ENCODE results near the gene CLDN1.
"Not testable (repeated sequence)": the region's sequence is repeated elsewhere in the genome, so short reads cannot be mapped to it uniquely, and the experiment has no call there.

Gene CLDN1

GRCh38 chr3:190291994-190292584 is 30.2 kb downstream of the CLDN1 start:
- DNase-seq (ENCODE audit: low read depth): no peak

- DNase-seq (ENCODE audit: low read depth): no peak
Measured at GRCh38 chr3:190289989-190290388, 32.3 kb downstream of the CLDN1 start.

GRCh38 chr3:190288836-190289235 is 33.4 kb downstream of the CLDN1 start:
- no peak for DNase-seq (ENCODE audit: low read depth)

DNA sequence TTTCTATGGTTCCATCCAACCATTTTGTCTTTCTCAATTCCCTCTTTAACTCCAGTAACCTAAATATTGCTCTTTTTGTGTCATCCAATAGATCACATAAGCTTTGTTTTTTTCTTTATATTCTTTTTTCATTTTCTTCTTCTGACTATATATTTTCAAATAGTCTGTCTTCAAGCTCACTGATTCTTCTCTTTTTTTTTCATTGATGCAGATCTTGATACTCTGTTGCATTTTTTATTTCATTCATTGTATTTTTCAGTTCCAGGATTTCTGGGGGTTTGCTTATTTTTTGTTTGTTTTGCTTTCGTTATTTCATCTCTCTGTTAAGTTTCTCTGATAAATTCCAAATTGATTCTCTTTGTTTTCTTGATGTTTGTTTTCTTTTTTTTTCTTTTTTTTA is 36.2 kb downstream of the CLDN1 start:
- DNase-seq (ENCODE audit: low read depth): no peak

DNA sequence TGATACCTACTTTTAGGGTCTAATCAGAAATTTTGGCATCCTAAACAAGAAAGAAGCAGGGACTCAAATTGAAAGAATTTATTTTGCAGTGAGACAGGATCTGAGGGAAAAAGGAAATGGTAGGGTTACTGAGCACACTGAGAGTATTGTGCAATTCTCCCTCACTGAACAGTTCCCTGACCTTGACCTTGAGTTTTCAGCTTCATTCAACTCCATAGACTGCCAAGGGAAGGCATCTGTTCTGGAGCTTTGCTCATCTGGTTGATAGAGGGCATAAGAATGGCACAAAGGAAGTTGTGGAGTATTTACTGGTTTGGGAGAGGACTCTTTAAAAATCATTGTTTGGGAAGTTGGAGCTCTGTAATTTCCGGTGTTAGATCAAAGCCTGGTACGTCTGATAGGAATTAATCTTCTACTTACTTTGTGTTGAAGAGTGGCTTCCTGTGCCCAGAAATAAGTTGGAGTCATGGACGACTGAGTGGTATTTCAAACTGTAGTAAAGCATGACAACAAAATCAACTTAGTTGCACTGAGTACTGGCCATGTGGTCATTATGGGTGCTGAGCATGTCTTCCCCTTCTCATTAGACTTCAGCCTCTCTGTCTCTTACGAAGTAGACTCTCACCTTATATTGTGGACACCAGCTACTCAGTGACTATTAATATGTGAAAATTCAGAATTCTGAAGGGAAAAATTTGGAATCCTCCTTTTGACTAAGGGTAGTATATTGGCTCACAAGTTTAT is 40.8 kb downstream of the CLDN1 start:
- DNase-seq (ENCODE audit: low read depth): no peak

- no peak for DNase-seq (ENCODE audit: low read depth)
Measured at GRCh38 chr3:190279690-190280089, 42.6 kb downstream of the CLDN1 start.

DNA sequence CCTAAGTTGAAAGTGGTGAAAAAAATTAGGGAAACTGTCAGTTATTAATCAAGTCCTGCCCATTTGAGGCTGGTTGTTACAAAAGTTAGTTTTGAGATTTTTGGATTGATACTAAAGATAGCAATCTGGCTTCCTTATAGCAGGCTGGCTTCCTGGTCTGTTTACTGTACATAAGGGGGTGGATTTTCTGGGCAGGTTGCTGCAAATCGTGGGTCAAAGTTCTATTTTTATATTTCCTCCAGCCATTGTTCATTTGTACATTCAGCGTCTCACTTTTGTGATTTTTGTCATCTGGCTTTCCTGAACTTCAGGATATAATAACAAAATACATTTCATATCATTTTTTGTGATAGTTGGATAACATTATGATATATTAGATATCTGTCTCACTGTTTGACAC is 49.5 kb downstream of the CLDN1 start:
- DNase-seq (ENCODE audit: low read depth): no peak

GRCh38 chr3:190269101-190269500 is 53.1 kb downstream of the CLDN1 start:
- DNase-seq (ENCODE audit: low read depth): no peak

DNA sequence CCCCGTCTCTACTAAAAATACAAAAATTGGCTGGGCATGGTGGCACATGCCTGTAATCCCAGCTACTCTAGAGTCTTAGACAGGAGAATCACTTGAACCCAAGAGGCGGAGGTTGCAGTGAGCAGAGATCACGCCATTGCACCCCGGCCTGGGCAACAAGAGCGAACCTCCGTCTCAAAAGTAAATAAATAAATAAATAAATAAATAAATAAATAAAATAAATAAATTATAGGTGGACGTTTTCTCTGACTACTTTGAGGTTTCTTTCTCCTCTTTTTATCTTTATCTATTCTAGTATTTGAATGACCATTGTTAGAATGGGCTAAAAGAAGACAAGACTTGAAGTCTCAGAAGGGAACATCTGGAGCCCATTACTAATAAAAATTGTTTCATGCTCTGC is 54.8 kb downstream of the CLDN1 start:
- not testable (repeated sequence) for DNase-seq (ENCODE audit: low read depth)

DNA sequence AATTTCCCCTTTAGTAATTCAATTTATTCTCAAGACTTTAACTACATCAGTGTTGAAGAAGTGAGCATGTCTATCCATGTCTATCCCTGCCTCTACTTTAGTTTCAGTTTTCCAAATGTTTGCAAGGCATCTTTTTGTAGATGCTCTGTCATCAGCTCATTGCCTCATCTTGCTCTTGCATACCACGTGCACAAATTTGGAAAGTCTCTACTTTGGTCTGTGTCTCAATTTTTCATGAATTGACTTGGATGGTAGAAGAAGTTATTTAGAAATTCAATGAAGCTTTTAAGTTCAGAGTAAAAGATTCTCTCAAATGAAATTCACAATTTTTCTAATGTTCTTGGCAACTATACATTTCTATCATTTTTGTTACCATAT is 55.3 kb downstream of the CLDN1 start:
- DNase-seq (ENCODE audit: low read depth): no peak

DNA sequence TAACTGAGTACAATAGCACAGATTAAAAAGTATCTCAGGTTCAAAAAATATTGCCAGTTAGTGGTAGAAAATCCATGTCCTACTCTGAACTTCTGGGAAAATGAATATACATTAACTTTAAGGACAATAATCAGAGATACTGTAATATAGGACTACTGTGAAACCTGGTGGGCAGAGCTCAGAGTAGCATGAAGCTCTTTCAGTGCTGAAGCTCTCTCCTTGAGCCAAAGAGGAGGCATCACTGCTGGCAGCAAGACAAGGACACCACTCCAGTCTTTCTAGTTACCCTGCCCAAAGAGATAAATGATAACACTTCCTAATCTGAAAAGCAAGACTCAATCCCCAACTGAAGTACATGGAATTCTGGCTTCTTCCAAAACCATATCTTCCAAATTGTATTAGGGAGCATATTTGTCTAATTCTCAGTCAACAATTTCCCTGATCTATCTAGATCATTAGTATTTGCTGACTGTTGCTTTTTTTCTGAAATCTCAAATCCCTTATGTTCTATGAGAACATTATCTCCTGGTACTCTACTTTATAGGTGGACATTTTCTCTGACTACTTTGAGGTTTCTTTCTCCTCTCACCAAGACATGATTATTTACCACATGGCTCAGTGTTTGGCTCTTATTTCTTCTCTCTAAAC is 55.9 kb downstream of the CLDN1 start:
- no peak for DNase-seq (ENCODE audit: low read depth)

DNA sequence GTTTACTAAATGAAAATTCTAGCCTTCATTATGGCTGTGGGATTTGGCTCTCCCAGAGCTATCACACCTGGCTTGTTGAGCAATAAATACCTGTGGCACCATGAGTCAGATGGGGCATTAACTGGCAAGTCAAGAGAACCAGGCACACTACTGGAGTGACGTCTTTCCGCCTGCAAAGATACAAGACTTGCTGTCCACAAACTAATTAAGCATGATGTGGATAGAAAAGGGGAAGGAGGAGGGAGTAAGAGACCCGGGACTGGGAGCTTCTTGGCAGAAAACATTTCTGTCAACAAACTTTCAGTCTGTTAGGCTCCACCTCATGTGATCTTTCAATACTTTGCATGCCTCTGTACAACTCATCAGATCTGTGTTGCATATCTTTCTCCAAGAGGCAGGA is 56.5 kb downstream of the CLDN1 start:
- no peak for DNase-seq (ENCODE audit: low read depth)

DNA sequence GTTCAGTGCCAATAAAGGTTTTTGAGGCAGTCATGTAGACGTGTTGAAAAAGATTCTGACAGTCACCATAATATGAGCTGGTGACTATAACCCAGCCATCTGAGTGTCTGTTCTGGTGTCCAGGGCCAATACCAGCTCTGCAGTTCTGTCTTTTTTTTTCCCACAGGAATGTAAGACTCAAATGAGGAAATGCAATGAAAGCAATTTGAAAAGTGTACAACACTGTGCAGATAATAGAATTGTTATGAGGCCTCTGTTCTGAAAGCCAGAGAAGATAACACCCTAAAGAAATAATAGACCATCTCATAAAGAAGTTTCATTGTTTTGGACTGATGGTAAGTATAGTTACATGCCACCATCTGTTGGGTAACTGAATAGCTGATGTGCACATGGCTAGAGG is 57.1 kb downstream of the CLDN1 start:
- no peak for DNase-seq (ENCODE audit: low read depth)

DNA sequence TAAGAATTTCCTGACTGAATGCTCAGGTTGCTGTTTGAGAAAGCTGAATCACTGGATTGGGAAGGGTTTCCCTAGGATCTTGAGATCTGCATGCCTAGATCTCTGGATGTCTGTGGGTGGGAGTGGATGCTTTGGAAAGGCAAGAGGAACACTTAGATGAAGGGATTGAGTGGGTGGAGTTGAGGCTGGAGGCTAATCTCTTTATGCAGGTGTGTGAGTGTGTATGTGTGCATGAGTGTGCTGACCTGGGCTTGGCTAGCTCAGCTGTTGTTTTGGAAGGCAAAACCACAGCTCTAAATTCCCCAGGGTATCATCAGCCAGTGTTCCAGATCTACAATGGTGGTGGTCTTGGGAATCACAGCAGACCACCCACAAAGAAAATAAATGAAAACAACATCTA is 60.5 kb downstream of the CLDN1 start:
- no peak for DNase-seq (ENCODE audit: low read depth)

DNA sequence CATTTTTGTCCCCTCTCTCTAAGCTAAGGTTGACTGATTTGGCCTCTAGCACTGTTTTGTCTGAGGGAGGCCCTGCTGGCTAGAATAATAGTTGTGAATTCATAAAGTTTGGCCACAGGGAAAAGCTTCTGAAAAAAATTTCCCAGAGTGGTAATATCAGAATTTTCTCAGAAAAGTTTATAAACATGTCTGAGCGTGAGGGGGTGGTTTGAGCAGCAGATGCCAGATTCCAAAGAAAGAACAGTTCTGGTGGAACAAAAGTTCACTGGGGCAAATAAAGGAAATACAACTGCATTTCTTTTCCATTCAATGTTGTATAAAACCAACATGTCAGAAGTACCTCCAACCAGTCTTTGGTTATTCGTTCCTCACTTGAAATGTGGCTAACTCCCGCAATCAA is 61.2 kb downstream of the CLDN1 start:
- no peak for DNase-seq (ENCODE audit: low read depth)

DNA sequence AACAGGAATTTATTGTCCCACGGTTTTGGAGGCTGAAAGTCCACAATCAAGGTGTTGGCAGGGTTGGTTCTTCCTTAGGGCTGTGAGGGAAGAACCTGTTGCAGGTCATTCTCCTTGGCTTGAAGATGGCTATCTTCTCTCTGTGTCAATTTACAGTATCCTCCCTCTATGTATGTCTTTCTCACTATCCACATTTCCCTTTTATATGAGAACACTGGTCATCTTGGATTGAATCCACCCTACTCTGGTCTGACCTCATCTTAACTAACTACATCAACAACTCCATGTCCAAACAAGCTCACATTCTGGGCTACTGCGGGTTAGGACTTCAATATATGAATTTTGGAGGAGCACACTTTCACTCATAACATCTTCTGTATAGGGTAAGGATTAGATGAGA is 61.9 kb downstream of the CLDN1 start:
- DNase-seq (ENCODE audit: low read depth): no peak

DNA sequence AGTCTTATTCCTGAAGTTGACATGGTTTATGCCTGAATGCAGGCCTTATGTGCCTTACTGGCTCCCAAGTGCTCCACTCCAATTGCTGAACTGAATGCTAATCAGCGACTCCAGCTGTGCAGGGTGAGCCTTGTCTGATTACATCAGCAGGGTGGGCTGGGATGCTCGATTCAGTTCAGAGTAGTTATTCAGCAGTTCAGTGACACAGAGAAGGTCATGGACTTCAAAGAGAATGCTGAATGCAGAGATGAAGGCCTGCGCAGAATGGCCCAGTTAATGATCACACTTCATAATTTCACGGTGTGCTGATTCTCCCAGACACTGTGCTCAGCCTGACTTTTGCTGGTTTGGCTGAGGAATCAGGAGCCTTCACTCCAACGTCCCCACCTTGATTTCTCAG is 63.6 kb downstream of the CLDN1 start:
- DNase-seq (ENCODE audit: low read depth): no peak

Measured in stimulated activated CD8-positive, alpha-beta memory T cell treated with anti-CD3 and anti-CD28 coated beads, Interleukin-12 subunit alpha, Interleukin-12 subunit beta, amount 100 ng/mL, for 4 hours (primary cell).